IPS-NIHi11 (cell line): ENCODE results near the gene MGLL.

Experiments
- DNase-seq: peaks from one replicate; pipeline ENCODE4 v3.0.0; 2012; ENCODE audit warnings: mixed read lengths, low spot score

MGLL gene

GRCh38 chr3:127772827-127773751 is 49.2 kb downstream of the MGLL start:
- DNase-seq = no peak

GRCh38 chr3:127772273-127772672 is 50.0 kb downstream of the MGLL start:
- no peak for DNase-seq

GRCh38 chr3:127771746-127772145 is 50.6 kb downstream of the MGLL start:
- no peak for DNase-seq

GRCh38 chr3:127770671-127771355 is 51.5 kb downstream of the MGLL start:
- no peak for DNase-seq

- no peak for DNase-seq
Measured at GRCh38 chr3:127769284-127770081, 52.8 kb downstream of the MGLL start.

- DNase-seq = no peak
Measured at GRCh38 chr3:127768346-127769008, 53.8 kb downstream of the MGLL start.

GRCh38 chr3:127767126-127767525 is 55.2 kb downstream of the MGLL start:
- DNase-seq = no peak

GRCh38 chr3:127765735-127766134 is 56.6 kb downstream of the MGLL start:
- DNase-seq = no peak

GRCh38 chr3:127764841-127765362 is 57.4 kb downstream of the MGLL start:
- DNase-seq = no peak

GRCh38 chr3:127764301-127764700 is 58.0 kb downstream of the MGLL start:
- no peak for DNase-seq

- no peak for DNase-seq
Measured at GRCh38 chr3:127763816-127764215, 58.5 kb downstream of the MGLL start.

GRCh38 chr3:127763337-127763736 is 59.0 kb downstream of the MGLL start:
- no peak for DNase-seq

- no peak for DNase-seq
Measured at GRCh38 chr3:127762787-127763105, 59.6 kb downstream of the MGLL start.

- DNase-seq = no peak
Measured at GRCh38 chr3:127762077-127762786, 60.1 kb downstream of the MGLL start.

- DNase-seq = no peak
Measured at GRCh38 chr3:127761441-127761801, 60.9 kb downstream of the MGLL start.

- DNase-seq = no peak
Measured at GRCh38 chr3:127760791-127761440, 61.4 kb downstream of the MGLL start.

- no peak for DNase-seq
Measured at GRCh38 chr3:127760361-127760760, 62.0 kb downstream of the MGLL start.

- no peak for DNase-seq
Measured at GRCh38 chr3:127759826-127760225, 62.5 kb downstream of the MGLL start.

GRCh38 chr3:127758013-127758412 is 64.3 kb downstream of the MGLL start:
- DNase-seq = no peak

- DNase-seq = no peak
Measured at GRCh38 chr3:127755305-127755681, 67.0 kb downstream of the MGLL start.
